ENCODE data around the gene ARHGAP25. TPM values are rescaled to one million over a fixed set of nuclear protein-coding genes. Genes with fewer than 3 reads are reported as not detected.

Gene ARHGAP25
- polyA plus RNA-seq, 1 donor (not counting 4 experiments of a cell fraction or from before 2014, with no cell fraction given): 25.3 TPM

- no peaks in the 10 kb centered on the region for H3K27me3 ChIP-seq (ENCODE audit: control insufficient read depth, extremely low read depth, insufficient read depth, low read length)
- H2AFZ ChIP-seq (ENCODE audit: control insufficient read depth, low read length): no peak overlapping the region
- TF ChIP-seq EZH2 (IDR thresholded peaks at IDR 0.05; ENCODE audit: low read length) (no peak), CTCF (optimal IDR thresholded peaks at IDR 0.05 in 1 of 3, IDR thresholded peaks at IDR 0.05 in 1 of 3, conservative IDR thresholded peaks at IDR 0.05 in 1 of 3; ENCODE audit: extremely low read depth in 1 of 3, insufficient read depth in 2 of 3, low read length in 3 of 3) (no peak)
- no peaks in the 10 kb centered on the region for H3K36me3 ChIP-seq (ENCODE audit: control insufficient read depth in 2 of 2, extremely low read depth in 1 of 2, insufficient read depth in 2 of 2, low read length in 2 of 2)
- no peaks in the 10 kb centered on the region for H3K9me3 ChIP-seq (ENCODE audit: control insufficient read depth, low read depth, low read length)
- H3K27ac ChIP-seq (ENCODE audit: control insufficient read depth, insufficient read depth, low read length): no peak overlapping the region
- no peak overlapping the region for H3K4me3 ChIP-seq (ENCODE audit: control insufficient read depth in 2 of 3, extremely low read depth in 1 of 3, insufficient read depth in 2 of 3, low read depth in 1 of 3, low read length in 3 of 3)
- peaks cover 2% of the 10 kb centered on the region for H3K9me1 ChIP-seq (ENCODE audit: control insufficient read depth, extremely low read depth, insufficient read depth, low read length)
- FAIRE-seq (no peak), DNase-seq (ENCODE audit: low read depth, low spot score) (no peak)
- H3K4me1 ChIP-seq (ENCODE audit: control insufficient read depth, extremely low read depth, insufficient read depth, low read length): peaks cover 16% of the 10 kb centered on the region
- no peaks in the 10 kb centered on the region for H4K20me1 ChIP-seq (ENCODE audit: control insufficient read depth, extremely low read depth, insufficient read depth, low read length)
- no peaks in the 10 kb centered on the region for H3K79me2 ChIP-seq (ENCODE audit: control insufficient read depth, insufficient read depth, low read length)
- no peak overlapping the region for H3K4me2 ChIP-seq (ENCODE audit: control insufficient read depth, extremely low read depth, insufficient read depth, low read depth, low read length)
- H3K9ac ChIP-seq (ENCODE audit: control insufficient read depth, extremely low read depth, insufficient read depth, low read length): no peak overlapping the region
- dilution Hi-C loops (cut with MboI; ENCODE audit: extremely low pct_ligation_motif_present, low sequenced_read_pairs): no loop called here
Measured at GRCh38 chr2:68719912-68720311, 14.7 kb upstream of the ARHGAP25 start.

- Histone ChIP-seq H3K79me2 (ENCODE audit: control insufficient read depth, insufficient read depth, low read length) (no peaks in the 10 kb centered on the region), H3K4me3 (ENCODE audit: control insufficient read depth in 2 of 3, extremely low read depth in 1 of 3, insufficient read depth in 2 of 3, low read depth in 1 of 3, low read length in 3 of 3) (no peak overlapping the region), H3K4me1 (ENCODE audit: control insufficient read depth, extremely low read depth, insufficient read depth, low read length) (peaks cover 11% of the 10 kb centered on the region), H3K9me3 (ENCODE audit: control insufficient read depth, low read depth, low read length) (no peaks in the 10 kb centered on the region), H3K27ac (ENCODE audit: control insufficient read depth, insufficient read depth, low read length) (no peak overlapping the region), H3K9me1 (ENCODE audit: control insufficient read depth, extremely low read depth, insufficient read depth, low read length) (peaks cover 2% of the 10 kb centered on the region), H3K4me2 (ENCODE audit: control insufficient read depth, extremely low read depth, insufficient read depth, low read depth, low read length) (no peak overlapping the region), H3K27me3 (ENCODE audit: control insufficient read depth, extremely low read depth, insufficient read depth, low read length) (no peaks in the 10 kb centered on the region), H3K9ac (ENCODE audit: control insufficient read depth, extremely low read depth, insufficient read depth, low read length) (no peak overlapping the region), H4K20me1 (ENCODE audit: control insufficient read depth, extremely low read depth, insufficient read depth, low read length) (no peaks in the 10 kb centered on the region), H3K36me3 (ENCODE audit: control insufficient read depth in 2 of 2, extremely low read depth in 1 of 2, insufficient read depth in 2 of 2, low read length in 2 of 2) (no peaks in the 10 kb centered on the region), H2AFZ (ENCODE audit: control insufficient read depth, low read length) (no peak overlapping the region)
- FAIRE-seq: no peak
- no peak for DNase-seq (ENCODE audit: low read depth, low spot score)
- TF ChIP-seq CTCF (optimal IDR thresholded peaks at IDR 0.05 in 1 of 3, IDR thresholded peaks at IDR 0.05 in 1 of 3, conservative IDR thresholded peaks at IDR 0.05 in 1 of 3; ENCODE audit: extremely low read depth in 1 of 3, insufficient read depth in 2 of 3, low read length in 3 of 3): no peak
- TF ChIP-seq EZH2 (IDR thresholded peaks at IDR 0.05; ENCODE audit: low read length): no peak
- dilution Hi-C loops (cut with MboI; ENCODE audit: extremely low pct_ligation_motif_present, low sequenced_read_pairs): no loop called here
Measured at GRCh38 chr2:68720665-68721064, 13.9 kb upstream of the ARHGAP25 start.

All from keratinocyte (primary cell).